Measurements from ENCODE around the gene VAC14. TPM values are rescaled to one million over a fixed set of nuclear protein-coding genes. Genes with fewer than 3 reads are reported as not detected.
"Not testable (repeated sequence)": the region's sequence is repeated elsewhere in the genome, so short reads cannot be mapped to it uniquely, and the experiment has no call there.

Gene VAC14
- total and polyA plus RNA-seq, 4 donors = 22.3 to 47.0 (median 39.5) TPM

DNA sequence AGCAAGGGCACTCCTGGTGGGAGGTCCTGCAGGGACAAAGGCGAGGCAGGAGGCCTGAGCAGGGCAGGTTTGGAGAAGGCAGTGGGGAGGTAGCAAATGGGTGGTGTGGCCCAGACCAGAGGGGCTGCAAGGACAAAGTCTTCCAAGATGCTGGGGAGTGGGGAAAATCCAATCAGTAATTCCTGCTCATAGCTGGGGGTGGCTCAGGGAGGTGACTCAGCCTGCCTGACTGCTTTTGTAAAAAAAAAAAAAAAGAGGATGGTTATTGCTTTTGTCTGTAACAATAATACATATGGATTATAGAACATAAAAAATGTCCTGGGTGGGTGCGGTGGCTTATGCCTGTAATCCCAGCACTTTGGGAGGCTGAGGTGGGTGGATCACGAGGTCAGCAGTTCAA is 149.4 kb downstream of the VAC14 start:
- WGBS (ENCODE audit: insufficient coverage) = 88% methylated on average over 2 of the region's 3 CpGs
- no peaks in the 10 kb centered on the region for H3K27me3 ChIP-seq (ENCODE audit: control insufficient read depth, insufficient read depth, low read length)
- no peak overlapping the region for H3K4me3 ChIP-seq (ENCODE audit: low read depth, low read length)
- no peak overlapping the region for H3K27ac ChIP-seq (ENCODE audit: low read depth, low read length)
- peaks cover 27% of the 10 kb centered on the region for H3K4me1 ChIP-seq (ENCODE audit: control insufficient read depth, insufficient read depth, low read length)
- no peaks in the 10 kb centered on the region for H3K9me3 ChIP-seq (ENCODE audit: control insufficient read depth, insufficient read depth, low read length)
- H3K36me3 ChIP-seq (ENCODE audit: control insufficient read depth, insufficient read depth, low read length) = peaks cover 3% of the 10 kb centered on the region
- no peak for DNase-seq (ENCODE audit: low read depth in 4 of 6, low spot score in 6 of 6)

DNA sequence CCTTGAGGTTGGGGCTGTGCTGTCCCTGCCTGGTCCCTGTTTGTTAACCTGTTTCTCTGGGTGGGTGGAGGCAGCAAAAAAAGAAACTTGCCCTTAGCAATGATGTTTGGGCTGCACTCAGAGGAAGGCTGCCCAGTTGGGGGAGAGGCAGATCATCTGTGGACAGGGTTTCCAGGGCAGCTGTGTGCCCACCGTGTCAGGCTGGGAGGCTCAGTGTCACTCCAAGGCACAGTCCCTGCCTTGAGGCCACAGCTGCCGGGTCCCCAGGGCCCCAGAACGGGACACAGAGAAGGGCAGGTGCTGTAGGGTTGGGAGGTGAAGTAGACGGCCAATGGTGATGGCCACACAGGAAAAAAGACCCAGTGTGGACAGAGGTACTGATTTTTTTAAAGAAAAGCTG is 150.7 kb downstream of the VAC14 start:
- H3K4me3 ChIP-seq (ENCODE audit: low read depth, low read length) = no peak overlapping the region
- 88% methylated on average over 4 of the region's 4 CpGs for WGBS (ENCODE audit: insufficient coverage)
- peaks cover 34% of the 10 kb centered on the region for H3K4me1 ChIP-seq (ENCODE audit: control insufficient read depth, insufficient read depth, low read length)
- no peak for DNase-seq (ENCODE audit: low read depth in 4 of 6, low spot score in 6 of 6)
- H3K9me3 ChIP-seq (ENCODE audit: control insufficient read depth, insufficient read depth, low read length) = no peaks in the 10 kb centered on the region
- no peaks in the 10 kb centered on the region for H3K27me3 ChIP-seq (ENCODE audit: control insufficient read depth, insufficient read depth, low read length)
- peaks cover 2% of the 10 kb centered on the region for H3K36me3 ChIP-seq (ENCODE audit: control insufficient read depth, insufficient read depth, low read length)
- no peak overlapping the region for H3K27ac ChIP-seq (ENCODE audit: low read depth, low read length)

DNA sequence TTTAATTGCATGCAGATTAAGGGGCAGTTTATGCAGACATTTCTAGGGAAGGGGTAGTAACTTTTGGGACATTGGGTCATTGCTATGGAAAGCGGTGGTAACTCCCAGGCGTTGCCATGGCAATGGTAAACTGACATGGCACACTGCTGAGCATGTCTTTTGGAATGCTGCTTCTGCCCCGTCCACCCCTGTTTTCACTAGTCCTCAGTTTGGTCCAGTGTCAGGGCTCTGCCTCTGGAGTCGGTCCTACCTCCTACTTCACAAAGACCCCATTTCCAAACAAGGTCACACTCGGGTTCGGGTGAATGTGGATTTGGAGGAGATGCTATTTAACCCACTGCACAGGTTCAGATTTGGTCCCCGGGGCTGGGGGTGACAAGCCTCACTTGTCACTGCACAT is 151.7 kb downstream of the VAC14 start:
- H3K27me3 ChIP-seq (ENCODE audit: control insufficient read depth, insufficient read depth, low read length) = no peaks in the 10 kb centered on the region
- no peak for DNase-seq (ENCODE audit: low read depth in 4 of 6, low spot score in 6 of 6)
- 86% methylated on average over 2 of the region's 7 CpGs for WGBS (ENCODE audit: insufficient coverage)
- H3K27ac ChIP-seq (ENCODE audit: low read depth, low read length) = no peak overlapping the region
- H3K4me1 ChIP-seq (ENCODE audit: control insufficient read depth, insufficient read depth, low read length) = peaks cover 32% of the 10 kb centered on the region
- H3K9me3 ChIP-seq (ENCODE audit: control insufficient read depth, insufficient read depth, low read length) = no peaks in the 10 kb centered on the region
- peaks cover 2% of the 10 kb centered on the region for H3K36me3 ChIP-seq (ENCODE audit: control insufficient read depth, insufficient read depth, low read length)
- no peak overlapping the region for H3K4me3 ChIP-seq (ENCODE audit: low read depth, low read length)

- peaks cover 27% of the 10 kb centered on the region for H3K4me1 ChIP-seq (ENCODE audit: control insufficient read depth, insufficient read depth, low read length)
- no peak overlapping the region for H3K4me3 ChIP-seq (ENCODE audit: low read depth, low read length)
- no peaks in the 10 kb centered on the region for H3K36me3 ChIP-seq (ENCODE audit: control insufficient read depth, insufficient read depth, low read length)
- no peaks in the 10 kb centered on the region for H3K27me3 ChIP-seq (ENCODE audit: control insufficient read depth, insufficient read depth, low read length)
- DNase-seq (ENCODE audit: low read depth in 4 of 6, low spot score in 6 of 6) = no peak
- 97% methylated on average over 5 of the region's 6 CpGs for WGBS (ENCODE audit: insufficient coverage)
- no peaks in the 10 kb centered on the region for H3K9me3 ChIP-seq (ENCODE audit: control insufficient read depth, insufficient read depth, low read length)
- no peak overlapping the region for H3K27ac ChIP-seq (ENCODE audit: low read depth, low read length)
Measured at GRCh38 chr16:70648606-70649005, 152.4 kb downstream of the VAC14 start.

DNA sequence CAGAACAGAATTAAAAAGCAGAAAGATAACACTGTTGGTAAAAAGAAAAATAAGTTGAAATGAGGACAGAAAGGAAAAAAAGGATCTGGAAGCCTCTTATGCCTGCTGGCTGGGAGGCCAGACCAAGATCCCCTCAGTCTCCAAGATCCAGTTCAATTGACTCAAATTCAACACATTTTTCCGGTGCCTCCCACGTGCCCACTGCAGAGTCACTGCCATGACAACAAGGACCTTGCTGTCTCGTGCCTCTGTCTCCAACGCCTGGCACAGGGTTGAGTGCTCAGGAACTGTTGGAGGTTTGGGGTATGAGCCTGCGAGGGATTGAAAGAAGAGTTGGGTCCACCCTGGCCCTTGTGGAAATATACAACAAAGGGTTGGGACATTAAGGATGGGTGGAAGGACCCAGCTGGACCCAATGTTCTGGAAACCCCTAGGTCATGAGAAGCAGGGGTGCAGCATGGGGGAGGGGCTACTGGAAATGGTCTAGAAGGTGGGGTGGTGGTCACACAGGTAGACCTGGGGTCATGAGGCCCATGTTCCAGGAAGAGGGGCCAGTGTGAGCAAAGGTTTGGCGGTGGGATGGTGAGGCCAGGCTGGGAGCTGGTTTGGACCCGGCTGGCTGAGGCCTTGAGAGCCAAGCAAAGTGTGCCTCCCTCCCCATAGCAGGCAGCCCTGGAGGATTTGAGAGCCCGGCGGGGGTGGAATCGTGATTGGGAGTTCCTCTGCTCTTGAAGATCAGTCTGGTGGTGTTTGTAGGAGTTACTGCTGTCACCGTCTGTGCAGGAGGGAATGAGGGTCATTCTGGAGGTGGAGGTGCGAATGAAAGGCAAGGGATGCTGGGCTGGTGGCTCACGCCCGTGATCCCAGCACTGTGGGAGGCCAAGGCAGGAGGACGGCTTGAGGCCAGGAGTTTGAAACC is 153.3 kb downstream of the VAC14 start:
- DNase-seq (ENCODE audit: low read depth in 4 of 6, low spot score in 6 of 6) = peak in 2 of 6 donors; percentile 55
- H3K4me3 ChIP-seq (ENCODE audit: low read depth, low read length) = no peak overlapping the region
- 48% methylated on average over 8 of the region's 15 CpGs for WGBS (ENCODE audit: insufficient coverage)
- H3K9me3 ChIP-seq (ENCODE audit: control insufficient read depth, insufficient read depth, low read length) = no peaks in the 10 kb centered on the region
- H3K4me1 ChIP-seq (ENCODE audit: control insufficient read depth, insufficient read depth, low read length) = peaks cover 27% of the 10 kb centered on the region
- H3K27ac ChIP-seq (ENCODE audit: low read depth, low read length) = peak overlapping the region; percentile 12
- H3K27me3 ChIP-seq (ENCODE audit: control insufficient read depth, insufficient read depth, low read length) = no peaks in the 10 kb centered on the region
- no peaks in the 10 kb centered on the region for H3K36me3 ChIP-seq (ENCODE audit: control insufficient read depth, insufficient read depth, low read length)

- H3K9me3 ChIP-seq (ENCODE audit: control insufficient read depth, insufficient read depth, low read length) = no peaks in the 10 kb centered on the region
- DNase-seq (ENCODE audit: low read depth in 4 of 6, low spot score in 6 of 6) = peak in 2 of 6 donors; percentile 78 to 85
- no peak within 1 kb of the TSS for H3K4me3 ChIP-seq (ENCODE audit: low read depth, low read length)
- WGBS (ENCODE audit: insufficient coverage) = 26% methylated on average over 39 of the region's 39 CpGs
- peak within 1 kb of the TSS; percentile 12 for H3K27ac ChIP-seq (ENCODE audit: low read depth, low read length)
- no peaks in the 10 kb centered on the region for H3K27me3 ChIP-seq (ENCODE audit: control insufficient read depth, insufficient read depth, low read length)
- peaks cover 27% of the 10 kb centered on the region for H3K4me1 ChIP-seq (ENCODE audit: control insufficient read depth, insufficient read depth, low read length)
- no peaks in the 10 kb centered on the region for H3K36me3 ChIP-seq (ENCODE audit: control insufficient read depth, insufficient read depth, low read length)
Measured at GRCh38 chr16:70646260-70647241, 154.4 kb downstream of the VAC14 start, which contains the start of gene IL34. IL34 (plus strand) TSS chr16:70646559; CDS start chr16:70646948, 389 bp downstream.

DNA sequence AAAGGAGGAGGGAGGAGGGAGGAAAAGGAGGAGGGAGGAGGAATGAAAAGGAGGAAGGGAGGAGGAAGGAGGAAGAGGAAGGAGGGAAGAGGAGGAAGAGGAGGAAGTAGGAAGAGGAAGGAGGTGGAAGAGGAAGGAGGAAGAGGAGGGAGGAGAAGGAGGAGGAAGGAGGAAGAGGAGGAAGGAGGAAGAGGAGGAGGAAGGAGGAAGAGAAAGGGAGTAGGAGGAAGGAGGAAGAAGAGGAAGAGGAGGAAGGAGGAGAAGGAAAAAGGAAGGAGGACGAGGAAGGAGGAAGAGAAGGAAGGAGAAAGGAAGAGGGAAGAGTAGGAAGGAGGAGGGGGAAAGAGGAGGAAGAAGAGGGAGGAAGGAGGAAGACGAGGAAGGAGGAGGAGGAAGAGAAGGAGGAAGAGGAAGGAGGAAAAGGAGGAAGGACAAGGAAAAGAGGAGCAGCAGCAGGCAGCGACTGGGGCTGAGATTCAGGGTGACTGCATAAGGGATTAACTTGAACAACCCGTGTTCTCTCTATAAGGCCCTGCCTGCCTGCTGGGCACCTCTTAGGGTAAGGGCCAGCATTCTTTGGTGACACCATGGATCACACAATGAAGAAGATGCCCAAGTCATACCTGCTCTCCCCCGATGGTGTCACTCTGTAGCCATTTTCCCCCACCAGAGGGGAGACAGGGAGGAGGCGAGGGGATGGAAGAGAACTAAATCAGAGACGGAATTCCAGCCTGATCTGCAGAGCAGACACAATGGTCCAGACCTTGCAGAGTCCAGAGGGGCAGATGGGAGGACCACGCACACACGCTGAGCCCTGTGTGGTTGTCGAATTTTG is 156.0 kb downstream of the VAC14 start:
- no peaks in the 10 kb centered on the region for H3K27me3 ChIP-seq (ENCODE audit: control insufficient read depth, insufficient read depth, low read length)
- no peaks in the 10 kb centered on the region for H3K9me3 ChIP-seq (ENCODE audit: control insufficient read depth, insufficient read depth, low read length)
- no peak for DNase-seq (ENCODE audit: low read depth in 4 of 6, low spot score in 6 of 6)
- no peak overlapping the region for H3K4me3 ChIP-seq (ENCODE audit: low read depth, low read length)
- 66% methylated on average over 9 of the region's 10 CpGs for WGBS (ENCODE audit: insufficient coverage)
- H3K36me3 ChIP-seq (ENCODE audit: control insufficient read depth, insufficient read depth, low read length) = no peaks in the 10 kb centered on the region
- H3K4me1 ChIP-seq (ENCODE audit: control insufficient read depth, insufficient read depth, low read length) = peaks cover 27% of the 10 kb centered on the region
- no peak overlapping the region for H3K27ac ChIP-seq (ENCODE audit: low read depth, low read length)

DNA sequence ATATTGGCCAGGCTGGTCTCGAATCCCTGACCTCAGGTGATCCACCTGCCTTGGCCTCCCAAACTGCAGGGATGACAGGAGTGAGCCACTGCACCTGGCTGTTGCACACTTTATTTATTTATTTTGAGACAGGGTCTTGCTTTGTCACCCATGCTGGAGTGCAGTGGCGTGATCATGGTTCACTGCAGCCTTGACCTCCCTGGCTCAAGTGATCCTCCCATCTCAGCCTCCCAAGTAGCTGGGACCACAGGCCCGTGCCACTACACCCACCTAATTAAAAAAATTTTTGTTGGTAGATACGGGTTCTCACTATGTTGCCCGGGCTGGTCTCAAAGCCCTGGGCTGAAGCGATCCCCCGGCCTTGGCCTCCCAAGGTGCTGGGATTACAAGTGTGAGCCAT is 157.7 kb downstream of the VAC14 start:
- 100% methylated on average over 1 of the region's 7 CpGs for WGBS (ENCODE audit: insufficient coverage)
- not testable (repeated sequence) for H3K27ac ChIP-seq (ENCODE audit: low read depth, low read length); H3K9me3 ChIP-seq (ENCODE audit: control insufficient read depth, insufficient read depth, low read length); H3K36me3 ChIP-seq (ENCODE audit: control insufficient read depth, insufficient read depth, low read length); H3K4me3 ChIP-seq (ENCODE audit: low read depth, low read length); DNase-seq (ENCODE audit: low read depth in 4 of 6, low spot score in 6 of 6); H3K27me3 ChIP-seq (ENCODE audit: control insufficient read depth, insufficient read depth, low read length)
- peaks cover 27% of the 10 kb centered on the region for H3K4me1 ChIP-seq (ENCODE audit: control insufficient read depth, insufficient read depth, low read length)

DNA sequence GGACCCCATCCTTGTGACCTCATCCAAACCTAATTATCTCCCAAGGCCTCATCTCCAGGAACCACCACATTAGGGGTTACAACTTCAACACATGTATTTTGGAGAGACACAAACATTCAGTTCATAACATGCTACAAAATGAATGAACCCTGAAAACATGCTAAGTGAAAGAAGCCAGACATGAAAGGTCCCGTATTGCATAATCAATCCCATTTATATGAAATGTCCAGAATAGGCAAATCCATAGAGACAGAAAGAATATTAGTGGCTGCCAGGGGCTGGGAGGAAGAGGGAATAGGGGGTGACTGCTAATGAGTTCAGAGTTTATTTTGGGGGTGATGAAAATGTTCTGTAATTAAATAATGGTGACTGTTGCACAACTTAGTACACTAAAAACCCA is 158.3 kb downstream of the VAC14 start:
- no peak for DNase-seq (ENCODE audit: low read depth in 4 of 6, low spot score in 6 of 6)
- no peaks in the 10 kb centered on the region for H3K27me3 ChIP-seq (ENCODE audit: control insufficient read depth, insufficient read depth, low read length)
- WGBS (ENCODE audit: insufficient coverage) = no CpG with 5 or more reads among the region's 1 CpG
- no peaks in the 10 kb centered on the region for H3K36me3 ChIP-seq (ENCODE audit: control insufficient read depth, insufficient read depth, low read length)
- H3K4me3 ChIP-seq (ENCODE audit: low read depth, low read length) = no peak overlapping the region
- H3K9me3 ChIP-seq (ENCODE audit: control insufficient read depth, insufficient read depth, low read length) = no peaks in the 10 kb centered on the region
- peaks cover 21% of the 10 kb centered on the region for H3K4me1 ChIP-seq (ENCODE audit: control insufficient read depth, insufficient read depth, low read length)
- no peak overlapping the region for H3K27ac ChIP-seq (ENCODE audit: low read depth, low read length)

Data from spinal cord (tissue), 10 donors.